Panc1 (cell line): ENCODE results near the gene TOX3.

Source experiments
- CTCF ChIP-seq: fragments of 450-650 bp; IDR thresholded peaks from 2 replicates; pipeline ENCODE4 v1.5.1; 2017; ENCODE audit warnings: mild to moderate bottlenecking
- POLR2AphosphoS5 ChIP-seq: IDR thresholded peaks from 2 replicates; pipeline ENCODE4 v1.6.1; 2012; ENCODE audit warnings: mild to moderate bottlenecking, low read depth, low read length, moderate library complexity
- REST ChIP-seq, 2 experiments: IDR thresholded peaks; 2 replicates each; pipeline ENCODE4 v1.6.1; 2011 to 2012; ENCODE audit warnings: low read depth in 2 of 2, control low read depth in 1 of 2, low read length in 1 of 2, mild to moderate bottlenecking in 1 of 2, moderate library complexity in 1 of 2; ENCODE audit not compliant: insufficient read depth in 1 of 2
- TCF7L2 ChIP-seq: IDR thresholded peaks from 2 replicates; pipeline ENCODE4 v1.6.1; 2011; ENCODE audit warnings: mild to moderate bottlenecking, low read depth, low read length, inconsistent platforms

- no peak for TF ChIP-seq REST (IDR thresholded peaks at IDR 0.05; ENCODE audit: insufficient read depth in 1 of 2, low read depth in 2 of 2, low read length in 1 of 2)
- no peak for TF ChIP-seq POLR2AphosphoS5
- TF ChIP-seq CTCF, result no peak
- TF ChIP-seq TCF7L2, result no peak
Observed at GRCh38 chr16:52437277-52437670, 109.7 kb downstream of the TOX3 start.
